GM12878 (cell line): ENCODE data around the gene TMEM175. TPM values are rescaled to one million over a fixed set of nuclear protein-coding genes. Genes with fewer than 3 reads are reported as not detected.

Experiments used
- ATAC-seq: fragments of 200-7000 bp; cut with Tn5 transposase; 3 replicates; pipeline ENCODE4 v1.9.1; 2020; ENCODE audit warnings: mild to moderate bottlenecking, moderate library complexity
- BruUV-seq: library from RNA; stranded (reverse); fragments of 400-500 nt; replicated peaks from 2 replicates; lab custom pipeline; 2021; lab: Mats Ljungman, UMichigan
- CTCF ChIA-PET: fragments of 300-600 bp; sonication (Branson Sonifier 250); formaldehyde crosslinking; extraction: SDS; loops from one replicate; lab custom pipeline; 2021; ENCODE audit warnings: inconsistent platforms; lab: Yijun Ruan, JAX
- POLR2A ChIA-PET: fragments of 350-600 bp; formaldehyde crosslinking; extraction: SDS; loops from one replicate; lab custom pipeline; 2021; ENCODE audit warnings: inconsistent platforms; lab: Charles Lee
- RAD21 ChIA-PET: fragments of 300-600 bp; sonication (Branson Sonifier 250); formaldehyde crosslinking; loops from one replicate; lab custom pipeline; 2023; ENCODE audit warnings: antibody characterized with exemption; ENCODE audit not compliant: unreplicated experiment; lab: Charles Lee
- SMC1A ChIA-PET: fragments of 300-600 bp; sonication (Branson Sonifier 250); formaldehyde crosslinking; loops from one replicate; lab custom pipeline; 2023; ENCODE audit not compliant: unreplicated experiment, uncharacterized antibody; lab: Charles Lee
- DNase-seq: peaks from one replicate; pipeline ENCODE4 v3.0.0-alpha.2; 2011; ENCODE audit warnings: low read depth, low spot score
- FAIRE-seq: peaks from 3 replicates; lab custom pipeline; 2011; peaks lifted over from hg19 to GRCh38; lab: Jason Lieb, UNC
- H2AFZ ChIP-seq: 2 replicates; pipeline ENCODE4 v1.6.0; 2011; ENCODE audit warnings: low read depth, low read length, control low read depth; ENCODE audit not compliant: control insufficient read depth
- H3K27ac ChIP-seq: 2 replicates; pipeline ENCODE4 v1.5.1; 2011; ENCODE audit warnings: control low read depth; ENCODE audit not compliant: control insufficient read depth, insufficient read depth
- H3K27me3 ChIP-seq, 2 experiments: replicated peaks in 1 of 2; 2 replicates each; pipeline versions ENCODE4 v1.6.0 to v1.6.1; 2011; ENCODE audit warnings: low read length in 1 of 2; ENCODE audit not compliant: control insufficient read depth in 2 of 2, insufficient read depth in 2 of 2
- H3K36me3 ChIP-seq, 2 experiments: 2 replicates each; pipeline ENCODE4 v1.5.1; 2011; ENCODE audit warnings: low read length in 1 of 2; ENCODE audit not compliant: control insufficient read depth in 2 of 2, insufficient read depth in 2 of 2
- H3K4me1 ChIP-seq: 2 replicates; pipeline ENCODE4 v1.6.1; 2011; ENCODE audit warnings: mild to moderate bottlenecking, low read length, moderate library complexity, mixed read lengths; ENCODE audit not compliant: control insufficient read depth, insufficient read depth
- H3K4me2 ChIP-seq: 2 replicates; pipeline ENCODE4 v1.6.0; 2011; ENCODE audit warnings: control low read depth; ENCODE audit not compliant: control insufficient read depth, insufficient read depth
- H3K4me3 ChIP-seq: fragments of 200-600 bp; sonication (generic); 2 replicates; pipeline ENCODE4 v1.5.1; 2016
- H3K79me2 ChIP-seq: 2 replicates; pipeline ENCODE4 v1.6.0; 2011; ENCODE audit warnings: low read length; ENCODE audit not compliant: control insufficient read depth, insufficient read depth
- H3K9ac ChIP-seq: 2 replicates; pipeline ENCODE4 v1.8.0; 2011; ENCODE audit warnings: low read length, control low read depth, mixed read lengths; ENCODE audit not compliant: control insufficient read depth, insufficient read depth
- H3K9me3 ChIP-seq: replicated peaks from 3 replicates; pipeline ENCODE4 v1.5.1; 2011; ENCODE audit warnings: mild to moderate bottlenecking, low read length; ENCODE audit not compliant: control insufficient read depth, insufficient read depth
- H4K20me1 ChIP-seq: 2 replicates; pipeline ENCODE4 v1.6.0; 2011; ENCODE audit not compliant: control insufficient read depth, insufficient read depth
- BCLAF1 ChIP-seq: fragments of 450-650 bp; IDR thresholded peaks from 2 replicates; pipeline ENCODE4 v1.6.1; 2017; ENCODE audit warnings: antibody characterized with exemption, mild to moderate bottlenecking, moderate library complexity
- CBX5 ChIP-seq: sonication (generic); IDR thresholded peaks from 2 replicates; pipeline ENCODE4 v1.6.1; 2016; ENCODE audit warnings: low read depth, moderate library complexity, mild to moderate bottlenecking, inconsistent platforms
- ETV6 ChIP-seq, 2 experiments: fragments of 450-650 bp in 1 of 2; IDR thresholded peaks in 1 of 2; conservative IDR thresholded peaks in 1 of 2; 2 replicates each; pipeline ENCODE4 v1.6.1; 2014; ENCODE audit warnings: antibody characterized with exemption in 1 of 2, borderline replicate concordance in 1 of 2, low read depth in 1 of 2, mild to moderate bottlenecking in 1 of 2, moderate library complexity in 1 of 2
- FOS ChIP-seq: IDR thresholded peaks from 3 replicates; pipeline ENCODE4 v1.6.1; 2011; ENCODE audit warnings: borderline replicate concordance; ENCODE audit not compliant: insufficient read length; ENCODE audit errors: extremely low read depth
- IRF3 ChIP-seq: fragments of 450-650 bp; IDR thresholded peaks from 2 replicates; pipeline ENCODE4 v1.6.1; 2014; ENCODE audit warnings: mild to moderate bottlenecking
- MEF2A ChIP-seq: IDR thresholded peaks from 2 replicates; pipeline ENCODE4 v1.6.1; 2011; ENCODE audit warnings: low read depth, mild to moderate bottlenecking, low read length, moderate library complexity; ENCODE audit not compliant: insufficient read depth
- NFIC ChIP-seq: IDR thresholded peaks from 2 replicates; pipeline ENCODE4 v1.6.1; 2012; ENCODE audit warnings: low read depth, mild to moderate bottlenecking, inconsistent platforms, low read length, moderate library complexity
- NFYB ChIP-seq: IDR thresholded peaks from 2 replicates; pipeline ENCODE4 v1.6.1; 2011; ENCODE audit warnings: low read depth, mild to moderate bottlenecking, low read length, improper control_type of control experiment, moderate library complexity; ENCODE audit not compliant: insufficient read depth
- NR2F1 ChIP-seq: fragments of 450-650 bp; conservative IDR thresholded peaks from 2 replicates; pipeline ENCODE4 v1.6.1; 2017; ENCODE audit warnings: mild to moderate bottlenecking
- PAX8 ChIP-seq: fragments of 450-650 bp; IDR thresholded peaks from 2 replicates; pipeline ENCODE4 v1.6.1; 2017; ENCODE audit warnings: mild to moderate bottlenecking, moderate library complexity
- POLR2AphosphoS2 ChIP-seq: IDR thresholded peaks from 2 replicates; pipeline ENCODE4 v1.6.1; 2011; ENCODE audit warnings: low read depth, mild to moderate bottlenecking, low read length, improper control_type of control experiment, moderate library complexity
- SIX5 ChIP-seq: IDR thresholded peaks from 2 replicates; pipeline ENCODE4 v1.6.1; 2011; ENCODE audit warnings: mild to moderate bottlenecking, low read depth, low read length, moderate library complexity; ENCODE audit not compliant: severe bottlenecking
- SUZ12 ChIP-seq: fragments of 200-600 bp; sonication (generic); IDR thresholded peaks from one replicate; pipeline ENCODE4 v1.6.1; 2018; ENCODE audit warnings: antibody characterized with exemption, mild to moderate bottlenecking; ENCODE audit not compliant: unreplicated experiment
- TCF7 ChIP-seq: IDR thresholded peaks from 2 replicates; pipeline ENCODE4 v1.6.1; 2014; ENCODE audit warnings: antibody characterized with exemption, borderline replicate concordance
- USF1 ChIP-seq: IDR thresholded peaks from 2 replicates; pipeline ENCODE4 v1.6.1; 2011; ENCODE audit warnings: borderline replicate concordance, low read depth, mild to moderate bottlenecking, moderate library complexity, mixed read lengths, low read length; ENCODE audit not compliant: insufficient read depth; ENCODE audit errors: extremely low read length
- ZNF384 ChIP-seq: IDR thresholded peaks from 2 replicates; pipeline ENCODE4 v1.6.1; 2012; ENCODE audit warnings: low read depth, mild to moderate bottlenecking, low read length, improper control_type of control experiment, borderline replicate concordance
- WGBS: methylation state at CpG from one replicate; pipeline ENCODE4 v1.1.6; 2016; ENCODE audit warnings: low lambda C conversion rate; ENCODE audit not compliant: insufficient replicate concordance, insufficient coverage; ENCODE audit errors: missing lambda C conversion rate; 5-methylcytosine and 5-hydroxymethylcytosine counted together
- in situ Hi-C: fragments of 300-500 bp; cut with MboI; formaldehyde crosslinking; loops from 9 replicates; pipeline ENCODE4 v1.14.3; 2018; ENCODE audit warnings: mixed read lengths
- intact Hi-C: fragments of 100-400 bp; cut with micrococcal nuclease; formaldehyde crosslinking; loops from one replicate; pipeline ENCODE4 v1.14.2; 2022; ENCODE audit not compliant: unreplicated experiment
- polyA plus RNA-seq, 11 experiments: library from polyadenylated mRNA; depleted of rRNA in 4 of 11; unstranded in 6 of 11; stranded (reverse) in 5 of 11; fragments of >200 nt; fragmentation: Nextera tagmentation in 4 of 11; fragmentation: Illumina TruSeq in 1 of 11; extraction: Ambion mirVana in 4 of 11; extraction: Trizol in 1 of 11; gene quantifications; 1 replicate in 1 of 11; 2 replicates in 10 of 11; pipeline versions ENCODE4 v1.2.1 to v1.2.3, GENCODE V29; 2011 to 2016; ENCODE audit warnings: inconsistent platforms in 2 of 11, missing spikeins in 2 of 11, low read depth in 1 of 11
- total RNA-seq, 4 experiments: library from RNA; depleted of rRNA in 3 of 4; stranded (reverse); fragments of >200 nt in 3 of 4; fragmentation: Illumina TruSeq in 1 of 4; extraction: Trizol in 1 of 4; gene quantifications; 2 replicates each; pipeline versions ENCODE4 v1.2.1 to v1.2.3, GENCODE V29; 2013 to 2021

TMEM175 gene
- total and polyA plus RNA-seq, 10 of the 15 experiments (the other 5 are each of a cell fraction or from before 2014, with no cell fraction given) = 0.11 to 39.5 (median 22.3) TPM

- ChIA-PET RAD21 (no interaction called here), POLR2A (interaction anchor here (1.0 kb wide), 1 partner anchor 15 kb away, joined by 3 read pairs; no protein-coding TSS in a partner anchor), SMC1A (no interaction called here), CTCF (no interaction called here)
- no peaks in the 10 kb centered on the region for H3K9me3 ChIP-seq
- intact Hi-C loops = no loop called here
- H4K20me1 ChIP-seq = no peaks in the 10 kb centered on the region
- H3K4me3 ChIP-seq = no peak overlapping the region
- no peak overlapping the region for H3K4me2 ChIP-seq
- BruUV-seq = no TSS peak
- no peaks in the 10 kb centered on the region for H3K36me3 ChIP-seq
- no peaks in the 10 kb centered on the region for H3K27me3 ChIP-seq
- WGBS = 85% methylated on average over 23 of the region's 23 CpGs
- H3K9ac ChIP-seq = no peak overlapping the region
- H3K79me2 ChIP-seq = no peaks in the 10 kb centered on the region
- FAIRE-seq (no peak), ATAC-seq (no peak), DNase-seq (no peak)
- no peak overlapping the region for H2AFZ ChIP-seq
- no peaks in the 10 kb centered on the region for H3K4me1 ChIP-seq
- TF ChIP-seq ETV6 (conservative IDR thresholded peaks at IDR 0.05 in 1 of 2, IDR thresholded peaks at IDR 0.05 in 1 of 2; ENCODE audit: borderline replicate concordance in 1 of 2, low read depth in 1 of 2) (no peak), TCF7 (no peak), POLR2AphosphoS2 (no peak), BCLAF1 (no peak), CBX5 (no peak), NFYB (no peak), USF1 (no peak), MEF2A (no peak), SIX5 (no peak), SUZ12 (no peak), NR2F1 (no peak), FOS (no peak), NFIC (no peak), IRF3 (no peak), PAX8 (no peak), ZNF384 (no peak)
- H3K27ac ChIP-seq = no peak overlapping the region
- in situ Hi-C loops = no loop called here
Measured at GRCh38 chr4:951594-952468, 19.6 kb downstream of the TMEM175 start.
